MG63 (cell line): ENCODE data around the gene DMKN. TPM values are rescaled to one million over a fixed set of nuclear protein-coding genes. Genes with fewer than 3 reads are reported as not detected.
"Not testable (repeated sequence)": the region's sequence is repeated elsewhere in the genome, so short reads cannot be mapped to it uniquely, and the experiment has no call there.

ENCODE experiments used
- DNase-seq: peaks from one replicate; pipeline ENCODE4 v3.0.0-alpha.2; 2020
- H3K27me3 ChIP-seq: fragments of 250-450 bp; sonication (Bioruptor Pico); 2 replicates; pipeline ENCODE4 v1.5.1; 2020; ENCODE audit warnings: mild to moderate bottlenecking, moderate library complexity
- H3K36me3 ChIP-seq: fragments of 250-450 bp; sonication (Bioruptor Pico); 2 replicates; pipeline ENCODE4 v1.5.1; 2020; ENCODE audit warnings: mild to moderate bottlenecking, moderate library complexity
- H3K4me3 ChIP-seq: fragments of 250-450 bp; sonication (Bioruptor Pico); 2 replicates; pipeline ENCODE4 v1.5.1; 2020; ENCODE audit warnings: mild to moderate bottlenecking, moderate library complexity
- H3K9me3 ChIP-seq: fragments of 250-450 bp; sonication (Bioruptor Pico); 2 replicates; pipeline ENCODE4 v1.5.1; 2020; ENCODE audit warnings: mild to moderate bottlenecking, moderate library complexity
- total RNA-seq: library from RNA; depleted of rRNA; stranded (reverse); fragments of >200 nt; shearing (Covaris generic); gene quantifications from 2 replicates; pipeline ENCODE4 v1.2.3, GENCODE V29; 2014; ENCODE audit warnings: low replicate concordance

DMKN gene
- total RNA-seq, 1 experiment from 2014 or later, result not detected

DNA sequence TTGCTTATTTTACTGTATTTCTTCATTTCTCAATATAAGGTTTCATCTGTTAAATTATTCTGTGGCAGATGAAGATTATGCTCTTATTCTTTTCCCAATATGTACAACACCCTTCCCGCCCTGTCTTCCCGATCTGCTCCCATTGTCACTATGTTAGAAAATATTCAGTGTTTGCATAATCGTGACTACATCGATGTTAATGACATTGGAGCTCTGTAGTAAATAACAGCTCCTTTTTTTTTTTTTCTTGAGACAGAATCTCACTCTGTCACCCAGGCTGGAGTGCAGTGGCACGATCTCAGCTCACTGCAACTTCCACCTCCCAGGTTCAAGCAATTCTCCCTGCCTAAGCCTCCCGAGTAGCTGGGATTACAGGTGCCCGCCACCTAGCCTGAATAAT lies 50.5 kb downstream of the DMKN start:
- H3K4me3 ChIP-seq, result not testable (repeated sequence)

DNA sequence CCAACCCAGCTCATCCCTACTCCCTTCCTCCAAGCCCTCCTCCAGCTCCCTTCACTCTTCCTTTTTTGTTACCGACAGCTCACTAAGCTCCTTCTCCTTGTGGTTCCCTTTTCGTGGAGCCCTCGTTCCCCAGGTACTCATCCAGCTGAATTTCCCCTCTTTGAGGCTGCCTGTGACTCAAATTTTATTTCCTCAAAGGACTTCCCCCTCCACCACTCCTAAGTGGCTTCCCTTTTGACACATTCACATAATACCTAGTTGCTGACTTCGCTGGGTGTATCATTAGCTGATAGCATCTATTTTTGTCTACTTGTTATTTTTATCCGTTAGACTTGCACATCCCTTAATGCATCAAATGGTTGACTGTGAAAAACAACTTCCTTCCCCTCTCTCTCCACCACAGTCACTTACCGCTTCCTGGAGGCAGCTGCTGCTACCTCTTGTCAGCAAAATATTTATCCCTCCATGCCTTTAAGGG lies 50.9 kb downstream of the DMKN start:
- Histone ChIP-seq H3K27me3 (peaks cover 5% of the 10 kb centered on the region), H3K36me3 (no peaks in the 10 kb centered on the region), H3K4me3 (no peak overlapping the region), H3K9me3 (no peaks in the 10 kb centered on the region)
- no peak for DNase-seq

More for the DNA sequence above, 50.5 kb downstream of the DMKN start:
- H3K36me3 ChIP-seq, H3K9me3 ChIP-seq, H3K27me3 ChIP-seq, DNase-seq: not testable (repeated sequence)

DNA sequence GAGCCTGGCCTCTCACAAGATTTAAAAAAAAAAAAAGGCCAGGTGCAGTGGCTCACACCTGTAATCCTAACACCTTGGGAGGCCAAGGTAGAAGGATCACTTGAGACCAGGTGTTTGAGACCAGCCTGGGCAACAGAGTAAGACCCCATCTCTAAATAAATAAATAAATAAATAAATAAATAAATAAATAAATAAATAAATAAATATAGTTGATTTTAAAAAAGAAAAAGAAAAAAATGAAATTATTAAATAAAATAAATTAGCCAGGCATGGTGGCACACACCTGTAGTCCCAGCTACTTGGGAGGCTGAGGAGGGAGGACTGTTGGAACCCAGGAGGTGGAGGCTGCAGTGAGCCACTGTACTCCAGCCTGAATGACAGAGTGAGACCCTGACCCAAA lies 51.7 kb downstream of the DMKN start:
- not testable (repeated sequence) for H3K4me3 ChIP-seq, H3K9me3 ChIP-seq, DNase-seq, H3K27me3 ChIP-seq, H3K36me3 ChIP-seq

DNA sequence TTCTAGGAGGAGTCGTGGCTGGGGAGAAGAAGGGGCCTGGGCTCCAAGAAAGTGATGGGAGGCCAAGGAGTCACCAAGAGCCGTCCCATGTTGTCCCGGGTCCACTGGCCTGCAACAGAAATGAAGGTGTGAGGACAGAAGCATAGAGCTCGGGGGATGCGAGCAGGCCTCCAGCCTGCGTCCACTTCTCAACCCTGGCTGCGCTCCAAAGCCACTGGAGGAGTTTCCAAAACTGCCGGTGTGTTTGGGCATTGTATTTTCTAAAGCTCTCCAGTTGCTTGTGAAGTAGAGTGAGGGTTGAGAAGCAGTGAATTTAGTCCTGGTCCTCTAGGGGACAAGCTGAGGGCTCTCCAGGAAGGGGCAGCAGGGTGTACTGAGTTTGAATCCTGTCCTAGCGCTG lies 52.4 kb downstream of the DMKN start:
- H3K4me3 ChIP-seq, result no peak overlapping the region
- no peak for DNase-seq
- H3K36me3 ChIP-seq, result no peaks in the 10 kb centered on the region
- peaks cover 5% of the 10 kb centered on the region; the same call in 1 of the 2 replicates for H3K27me3 ChIP-seq
- no peaks in the 10 kb centered on the region for H3K9me3 ChIP-seq

- H3K27me3 ChIP-seq, result peaks cover 5% of the 10 kb centered on the region; the same call in 1 of the 2 replicates
- H3K4me3 ChIP-seq, result no peak overlapping the region
- no peak for DNase-seq
- no peaks in the 10 kb centered on the region for H3K36me3 ChIP-seq
- no peaks in the 10 kb centered on the region for H3K9me3 ChIP-seq
These were observed 52.8 kb downstream of the DMKN start for GRCh38 chr19:35460608-35461007.

DNA sequence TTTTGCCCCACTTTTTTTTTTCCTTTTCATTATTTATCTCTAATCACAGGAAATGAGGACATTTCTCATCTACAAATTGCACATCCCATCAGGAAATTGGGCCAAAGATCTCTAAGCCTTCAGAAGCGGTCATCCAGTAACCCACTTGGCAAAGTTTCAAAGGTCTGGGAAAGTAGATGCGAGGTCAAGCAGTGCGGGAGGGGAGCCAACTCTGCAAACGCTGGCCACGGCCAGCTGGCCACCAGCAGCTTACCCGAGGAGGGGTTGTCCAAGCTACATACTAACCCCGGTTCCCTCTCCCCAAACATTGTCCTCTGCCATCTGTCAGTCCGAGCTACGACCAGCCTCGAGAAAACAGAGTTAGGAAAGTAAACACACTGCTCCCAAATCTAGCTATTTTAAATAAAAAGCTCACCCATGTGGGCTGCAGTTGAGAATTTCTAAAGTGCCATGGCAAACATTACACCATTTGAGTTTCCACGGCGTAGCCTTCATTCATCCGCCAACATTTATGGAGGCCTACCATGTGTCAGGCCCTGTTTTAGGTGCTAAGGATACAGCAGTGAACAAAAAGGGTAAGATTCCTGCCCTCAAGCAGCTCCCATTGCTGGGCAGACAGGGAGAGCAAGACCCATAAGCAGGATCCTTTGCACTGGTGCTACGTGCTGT lies 53.9 kb downstream of the DMKN start:
- Histone ChIP-seq H3K36me3 (no peaks in the 10 kb centered on the region), H3K27me3 (peaks cover 5% of the 10 kb centered on the region; the same call in 1 of the 2 replicates), H3K9me3 (no peaks in the 10 kb centered on the region), H3K4me3 (no peak overlapping the region)
- no peak for DNase-seq

DNA sequence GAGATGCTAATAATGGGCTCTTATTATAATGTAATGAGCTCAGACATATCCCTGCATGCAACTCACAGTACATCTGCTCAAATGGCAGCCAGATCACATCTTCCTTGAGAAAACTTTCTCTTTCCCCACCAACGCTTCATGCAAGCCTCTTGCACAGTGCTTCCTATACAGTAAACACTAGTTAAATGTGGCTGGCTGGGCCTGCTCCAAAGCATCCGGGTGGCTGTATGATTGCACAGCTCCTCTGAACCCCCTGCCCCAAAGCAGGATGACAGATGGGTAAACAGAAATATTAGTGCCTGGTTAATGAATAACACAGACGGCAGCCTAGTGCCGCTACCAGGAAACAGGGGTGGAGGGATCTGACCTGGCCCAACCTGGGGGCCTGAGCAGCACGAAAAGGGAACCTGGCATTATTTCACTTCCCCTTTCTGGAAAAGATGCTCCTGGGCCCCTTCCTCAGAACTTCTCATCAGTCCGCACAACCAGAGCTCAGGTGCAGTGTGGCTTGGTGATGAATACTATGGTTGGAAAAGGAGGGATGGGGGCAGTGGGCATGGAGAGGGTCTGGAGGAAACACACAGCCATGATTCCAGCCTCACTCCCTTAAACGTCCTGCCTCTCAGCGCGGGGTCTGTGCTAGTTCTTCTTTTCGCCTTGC lies 54.6 kb downstream of the DMKN start:
- H3K36me3 ChIP-seq, result no peaks in the 10 kb centered on the region
- no peak for DNase-seq
- no peaks in the 10 kb centered on the region for H3K9me3 ChIP-seq
- peaks cover 5% of the 10 kb centered on the region; the same call in 1 of the 2 replicates for H3K27me3 ChIP-seq
- no peak overlapping the region for H3K4me3 ChIP-seq

- Histone ChIP-seq H3K36me3 (no peaks in the 10 kb centered on the region), H3K27me3 (peaks cover 5% of the 10 kb centered on the region; the same call in 1 of the 2 replicates), H3K9me3 (no peaks in the 10 kb centered on the region), H3K4me3 (no peak overlapping the region)
- DNase-seq, result no peak
These were observed 55.3 kb downstream of the DMKN start for GRCh38 chr19:35458192-35458591.

- no peaks in the 10 kb centered on the region for H3K9me3 ChIP-seq
- no peak overlapping the region for H3K4me3 ChIP-seq
- peaks cover 5% of the 10 kb centered on the region; the same call in 1 of the 2 replicates for H3K27me3 ChIP-seq
- H3K36me3 ChIP-seq, result no peaks in the 10 kb centered on the region
- no peak for DNase-seq
These were observed 56.3 kb downstream of the DMKN start for GRCh38 chr19:35457173-35457572.

GRCh38 chr19:35455616-35456201 lies 57.7 kb downstream of the DMKN start:
- peaks cover 9% of the 10 kb centered on the region for H3K27me3 ChIP-seq
- no peaks in the 10 kb centered on the region for H3K9me3 ChIP-seq
- no peaks in the 10 kb centered on the region for H3K36me3 ChIP-seq
- no peak for DNase-seq
- no peak overlapping the region for H3K4me3 ChIP-seq

GRCh38 chr19:35454663-35455062 lies 58.8 kb downstream of the DMKN start:
- no peak for DNase-seq
- H3K9me3 ChIP-seq, result no peaks in the 10 kb centered on the region
- no peaks in the 10 kb centered on the region for H3K36me3 ChIP-seq
- peaks cover 18% of the 10 kb centered on the region for H3K27me3 ChIP-seq
- H3K4me3 ChIP-seq, result no peak overlapping the region

DNA sequence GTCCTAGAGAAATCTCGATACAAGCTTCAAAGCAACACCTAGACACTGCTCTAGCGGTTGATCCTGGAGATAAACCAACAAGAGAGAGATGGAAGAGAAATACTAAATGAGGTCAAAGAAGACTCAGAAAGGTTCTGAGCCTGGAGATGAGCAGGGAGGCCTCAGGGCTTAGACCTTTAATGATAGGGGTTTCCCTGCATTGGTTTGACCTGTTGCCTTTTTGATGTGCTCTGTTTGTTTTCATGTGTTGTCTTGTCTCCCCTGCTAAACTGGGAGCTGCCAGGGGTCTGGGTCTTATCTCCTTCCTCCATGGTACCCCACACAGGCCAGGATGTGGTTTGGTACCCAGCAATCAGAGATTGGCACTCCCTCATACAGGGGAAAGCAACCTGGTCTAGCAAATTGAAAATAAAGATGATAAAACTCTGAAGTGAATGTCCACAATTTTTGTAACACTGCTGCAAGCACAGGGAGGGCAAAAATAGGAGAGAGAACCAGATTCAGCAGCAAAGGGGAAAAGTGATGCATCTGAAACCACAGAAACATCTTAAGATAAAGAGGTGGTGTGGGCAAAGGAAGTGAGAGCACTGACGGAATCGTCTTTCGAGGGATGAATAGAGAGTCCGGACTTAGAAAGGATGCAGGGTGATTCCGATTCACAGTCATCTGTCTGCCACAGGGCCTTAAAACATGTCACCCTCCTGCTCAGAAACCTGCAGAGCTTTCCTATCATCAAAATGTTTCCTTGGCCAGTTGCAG lies 61.9 kb downstream of the DMKN start:
- H3K4me3 ChIP-seq, result no peak overlapping the region
- no peak for DNase-seq
- peaks cover 26% of the 10 kb centered on the region for H3K27me3 ChIP-seq
- no peaks in the 10 kb centered on the region for H3K9me3 ChIP-seq
- H3K36me3 ChIP-seq, result no peaks in the 10 kb centered on the region

DNA sequence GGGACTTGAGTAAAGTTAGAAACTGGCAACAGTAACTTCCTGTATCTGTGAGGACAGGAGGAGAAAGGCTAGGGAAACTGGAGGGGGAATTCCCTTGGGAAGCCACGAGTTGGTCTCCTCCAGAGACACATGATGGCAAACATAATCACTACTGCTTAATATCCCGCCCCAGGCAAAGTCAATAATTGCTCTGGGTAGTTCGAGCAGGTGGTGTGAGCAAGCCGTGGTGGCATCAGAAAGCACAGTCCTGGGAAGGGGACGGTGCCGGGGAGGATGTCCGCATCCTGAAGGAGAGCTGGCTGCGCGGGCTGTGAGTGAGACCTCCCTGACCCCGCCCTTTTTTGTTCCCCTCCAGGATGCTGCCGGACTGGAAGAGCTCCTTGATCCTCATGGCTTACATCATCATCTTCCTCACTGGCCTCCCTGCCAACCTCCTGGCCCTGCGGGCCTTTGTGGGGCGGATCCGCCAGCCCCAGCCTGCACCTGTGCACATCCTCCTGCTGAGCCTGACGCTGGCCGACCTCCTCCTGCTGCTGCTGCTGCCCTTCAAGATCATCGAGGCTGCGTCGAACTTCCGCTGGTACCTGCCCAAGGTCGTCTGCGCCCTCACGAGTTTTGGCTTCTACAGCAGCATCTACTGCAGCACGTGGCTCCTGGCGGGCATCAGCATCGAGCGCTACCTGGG lies 63.9 kb downstream of the DMKN start:
- peaks cover 29% of the 10 kb centered on the region for H3K27me3 ChIP-seq
- H3K9me3 ChIP-seq, result no peaks in the 10 kb centered on the region
- H3K36me3 ChIP-seq, result no peaks in the 10 kb centered on the region
- no peak for DNase-seq
- H3K4me3 ChIP-seq, result no peak overlapping the region

- no peaks in the 10 kb centered on the region for H3K36me3 ChIP-seq
- H3K4me3 ChIP-seq, result no peak within 1 kb of the TSS
- DNase-seq, result no peak
These were observed 65.6 kb downstream of the DMKN start, which contains the start of gene FFAR2 for GRCh38 chr19:35447606-35448469. TSS of gene FFAR2 (plus strand) at chr19:35448257. CDS start at chr19:35449715, 1,458 bp downstream.

More at GRCh38 chr19:35447606-35448469, 65.6 kb downstream of the DMKN start, which contains the start of gene FFAR2:
- Histone ChIP-seq H3K27me3 (peaks cover 29% of the 10 kb centered on the region), H3K9me3 (no peaks in the 10 kb centered on the region)
